ENCODE results near the gene FBXL4.

Gene FBXL4

GRCh38 chr6:98880486-98880885 is 67.3 kb downstream of the FBXL4 start:
- Histone ChIP-seq H3K4me3 (ENCODE audit: low read depth, low read length) (no peak overlapping the region), H3K27me3 (replicated peaks) (no peaks in the 10 kb centered on the region), H3K36me3 (replicated peaks) (no peaks in the 10 kb centered on the region), H3K27ac (no peak overlapping the region)
- TF ChIP-seq CTCF (IDR thresholded peaks at IDR 0.05; ENCODE audit: low read depth, low read length, missing control alignments), result no peak
- DNase-seq, result no peak
- in situ Hi-C loops (cut with HindIII; ENCODE audit: low pct_ligation_motif_present, low sequenced_read_pairs), result no loop called here

GRCh38 chr6:98877250-98877649 is 70.5 kb downstream of the FBXL4 start:
- in situ Hi-C loops (cut with HindIII; ENCODE audit: low pct_ligation_motif_present, low sequenced_read_pairs), result no loop called here
- H3K27me3 ChIP-seq (replicated peaks), result no peaks in the 10 kb centered on the region
- DNase-seq, result no peak
- TF ChIP-seq CTCF (IDR thresholded peaks at IDR 0.05; ENCODE audit: low read depth, low read length, missing control alignments), result no peak
- H3K4me3 ChIP-seq (ENCODE audit: low read depth, low read length), result no peak overlapping the region
- no peaks in the 10 kb centered on the region for H3K36me3 ChIP-seq (replicated peaks)
- no peak overlapping the region for H3K27ac ChIP-seq

GRCh38 chr6:98875375-98875774 is 72.4 kb downstream of the FBXL4 start:
- no peak for TF ChIP-seq CTCF (IDR thresholded peaks at IDR 0.05; ENCODE audit: low read depth, low read length, missing control alignments)
- Histone ChIP-seq H3K27me3 (replicated peaks) (no peaks in the 10 kb centered on the region), H3K4me3 (ENCODE audit: low read depth, low read length) (no peak overlapping the region), H3K36me3 (replicated peaks) (no peaks in the 10 kb centered on the region), H3K27ac (no peak overlapping the region)
- no peak for DNase-seq
- in situ Hi-C loops (cut with HindIII; ENCODE audit: low pct_ligation_motif_present, low sequenced_read_pairs), result no loop called here

- in situ Hi-C loops (cut with HindIII; ENCODE audit: low pct_ligation_motif_present, low sequenced_read_pairs), result no loop called here
- DNase-seq, result no peak
- no peak for TF ChIP-seq CTCF (IDR thresholded peaks at IDR 0.05; ENCODE audit: low read depth, low read length, missing control alignments)
- Histone ChIP-seq H3K27ac (no peak overlapping the region), H3K36me3 (replicated peaks) (no peaks in the 10 kb centered on the region), H3K4me3 (ENCODE audit: low read depth, low read length) (no peak overlapping the region), H3K27me3 (replicated peaks) (no peaks in the 10 kb centered on the region)
These were observed 75.9 kb downstream of the FBXL4 start for GRCh38 chr6:98871821-98872220.

GRCh38 chr6:98871057-98871456 is 76.7 kb downstream of the FBXL4 start:
- peak; percentile 20 for DNase-seq
- no peak overlapping the region for H3K4me3 ChIP-seq (ENCODE audit: low read depth, low read length)
- no peaks in the 10 kb centered on the region for H3K27me3 ChIP-seq (replicated peaks)
- no peak for TF ChIP-seq CTCF (IDR thresholded peaks at IDR 0.05; ENCODE audit: low read depth, low read length, missing control alignments)
- H3K27ac ChIP-seq, result no peak overlapping the region
- no peaks in the 10 kb centered on the region for H3K36me3 ChIP-seq (replicated peaks)
- in situ Hi-C loops (cut with HindIII; ENCODE audit: low pct_ligation_motif_present, low sequenced_read_pairs), result no loop called here

- no peak for TF ChIP-seq CTCF (IDR thresholded peaks at IDR 0.05; ENCODE audit: low read depth, low read length, missing control alignments)
- no peaks in the 10 kb centered on the region for H3K27me3 ChIP-seq (replicated peaks)
- H3K27ac ChIP-seq, result no peak overlapping the region
- no peak for DNase-seq
- in situ Hi-C loops (cut with HindIII; ENCODE audit: low pct_ligation_motif_present, low sequenced_read_pairs), result no loop called here
- no peak overlapping the region for H3K4me3 ChIP-seq (ENCODE audit: low read depth, low read length)
- H3K36me3 ChIP-seq (replicated peaks), result no peaks in the 10 kb centered on the region
These were observed 83.2 kb downstream of the FBXL4 start for GRCh38 chr6:98864497-98864896.

Measured in brain microvascular endothelial cell (primary cell).